ENCODE data around the gene ASB14.

The ASB14 gene

GRCh38 chr3:57278237-57278636 lies 14.2 kb downstream of the ASB14 start:
- TF ChIP-seq CTCF (IDR thresholded peaks at IDR 0.05; ENCODE audit: borderline replicate concordance, insufficient read depth, low read depth, low read length), result no peak
- H3K4me3 ChIP-seq (ENCODE audit: low read depth, low read length), result no peak overlapping the region

- no peak overlapping the region for H3K4me3 ChIP-seq (ENCODE audit: low read depth, low read length)
- no peak for TF ChIP-seq CTCF (IDR thresholded peaks at IDR 0.05; ENCODE audit: borderline replicate concordance, insufficient read depth, low read depth, low read length)
Observed at GRCh38 chr3:57275393-57275792, 17.1 kb downstream of the ASB14 start.

GRCh38 chr3:57274845-57275244 lies 17.6 kb downstream of the ASB14 start:
- H3K4me3 ChIP-seq (ENCODE audit: low read depth, low read length), result no peak overlapping the region
- no peak for TF ChIP-seq CTCF (IDR thresholded peaks at IDR 0.05; ENCODE audit: borderline replicate concordance, insufficient read depth, low read depth, low read length)

- H3K4me3 ChIP-seq (ENCODE audit: low read depth, low read length), result no peak overlapping the region
Observed at GRCh38 chr3:57268416-57268815, 24.1 kb downstream of the ASB14 start.

GRCh38 chr3:57261929-57262328 lies 30.6 kb downstream of the ASB14 start:
- no peak for TF ChIP-seq CTCF (IDR thresholded peaks at IDR 0.05; ENCODE audit: borderline replicate concordance, insufficient read depth, low read depth, low read length)
- H3K4me3 ChIP-seq (ENCODE audit: low read depth, low read length), result no peak overlapping the region

More at GRCh38 chr3:57268416-57268815, 24.1 kb downstream of the ASB14 start:
- TF ChIP-seq CTCF (IDR thresholded peaks at IDR 0.05; ENCODE audit: borderline replicate concordance, insufficient read depth, low read depth, low read length), result no peak

GRCh38 chr3:57261119-57261518 lies 31.4 kb downstream of the ASB14 start:
- no peak for TF ChIP-seq CTCF (IDR thresholded peaks at IDR 0.05; ENCODE audit: borderline replicate concordance, insufficient read depth, low read depth, low read length)
- H3K4me3 ChIP-seq (ENCODE audit: low read depth, low read length), result no peak overlapping the region

GRCh38 chr3:57257678-57258077 lies 34.8 kb downstream of the ASB14 start:
- TF ChIP-seq CTCF (IDR thresholded peaks at IDR 0.05; ENCODE audit: borderline replicate concordance, insufficient read depth, low read depth, low read length), result no peak

More at GRCh38 chr3:57257678-57258077, 34.8 kb downstream of the ASB14 start:
- H3K4me3 ChIP-seq (ENCODE audit: low read depth, low read length), result no peak overlapping the region
